ENCODE data around the gene ZBTB44. TPM values are rescaled to one million over a fixed set of nuclear protein-coding genes. Genes with fewer than 3 reads are reported as not detected.

Gene ZBTB44
- total RNA-seq, 1 experiment from 2014 or later, result 32.5 TPM

DNA sequence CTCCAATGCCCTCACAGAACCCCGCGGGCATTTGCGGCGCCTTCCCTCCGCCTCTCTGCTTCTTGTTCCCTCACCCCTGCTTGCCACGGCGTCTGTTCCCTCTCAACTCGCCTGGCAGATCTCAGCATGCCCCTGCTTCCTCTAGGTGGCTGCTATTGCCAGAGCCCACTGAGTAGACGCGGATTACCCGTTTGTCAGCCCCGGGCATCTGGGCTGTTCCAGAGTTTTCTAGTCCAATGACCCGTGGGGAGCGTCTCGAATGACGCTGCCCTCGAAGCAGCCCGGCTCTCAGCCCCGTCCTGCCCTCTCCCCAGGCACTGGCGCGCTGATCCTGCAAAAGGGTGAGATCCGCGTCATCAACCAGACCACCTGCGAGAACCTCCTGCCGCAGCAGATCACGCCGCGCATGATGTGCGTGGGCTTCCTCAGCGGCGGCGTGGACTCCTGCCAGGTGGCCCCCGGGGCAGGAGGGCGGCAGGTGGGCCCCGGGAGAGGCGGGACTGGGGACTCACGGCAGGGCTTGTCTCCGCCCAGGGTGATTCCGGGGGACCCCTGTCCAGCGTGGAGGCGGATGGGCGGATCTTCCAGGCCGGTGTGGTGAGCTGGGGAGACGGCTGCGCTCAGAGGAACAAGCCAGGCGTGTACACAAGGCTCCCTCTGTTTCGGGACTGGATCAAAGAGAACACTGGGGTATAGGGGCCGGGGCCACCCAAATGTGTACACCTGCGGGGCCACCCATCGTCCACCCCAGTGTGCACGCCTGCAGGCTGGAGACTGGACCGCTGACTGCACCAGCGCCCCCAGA lies 105.4 kb downstream of the ZBTB44 start:
- DNase-seq (ENCODE audit: low read depth, low spot score) (no peak), ATAC-seq (no peak)
- H2AFZ ChIP-seq (ENCODE audit: low read depth, low read length, poor library complexity, severe bottlenecking), result no peak overlapping the region
- peaks cover 0 to 4% of the 10 kb centered on the region in 2 experiments; a peak in 1 of 4 replicates for H3K36me3 ChIP-seq (ENCODE audit: control insufficient read depth in 1 of 2, insufficient read depth in 2 of 2, low read length in 2 of 2)
- H3K9me2 ChIP-seq (ENCODE audit: insufficient read depth), result no peaks in the 10 kb centered on the region
- POLR2A ChIA-PET, result no interaction called here
- no TSS peak for BruUV-seq (replicated peaks)
- no peak overlapping the region for H3K4me2 ChIP-seq (ENCODE audit: low read length)
- no peaks in the 10 kb centered on the region for H3K79me2 ChIP-seq (ENCODE audit: insufficient read depth, low read length)
- no peaks in the 10 kb centered on the region for H3K9me3 ChIP-seq (ENCODE audit: control insufficient read depth in 1 of 2, insufficient read depth in 1 of 2, low read depth in 1 of 2, low read length in 2 of 2)
- H3K4me1 ChIP-seq (ENCODE audit: control insufficient read depth in 1 of 2, insufficient read depth in 2 of 2, low read length in 2 of 2), result peaks cover 0 to 6% of the 10 kb centered on the region in 2 experiments; a peak in 1 of 4 replicates
- RAD21 ChIA-PET (ENCODE audit: low non-redundant PET in 1 of 2, low total read pairs in 2 of 2, uncharacterized antibody in 2 of 2, unreplicated experiment in 2 of 2), result no interaction called here
- no peaks in the 10 kb centered on the region for H3K27me3 ChIP-seq (ENCODE audit: insufficient read depth, low read length)
- no peaks in the 10 kb centered on the region; the same call in 1 of the 2 replicates for H4K20me1 ChIP-seq (ENCODE audit: insufficient read depth)
- no peak overlapping the region for H3K9ac ChIP-seq (ENCODE audit: low read length)
- no peak overlapping the region for H3K27ac ChIP-seq (ENCODE audit: low read depth, low read length)
- CTCF ChIA-PET, result no interaction called here
- TF ChIP-seq, protein P1, sequence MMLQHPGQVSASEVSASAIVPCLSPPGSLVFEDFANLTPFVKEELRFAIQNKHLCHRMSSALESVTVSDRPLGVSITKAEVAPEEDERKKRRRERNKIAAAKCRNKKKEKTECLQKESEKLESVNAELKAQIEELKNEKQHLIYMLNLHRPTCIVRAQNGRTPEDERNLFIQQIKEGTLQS (IDR thresholded peaks at IDR 0.05), result no peak
- TF ChIP-seq EZH2phosphoT487 (IDR thresholded peaks at IDR 0.05; ENCODE audit: borderline replicate concordance) (no peak), JUND (IDR thresholded peaks at IDR 0.05) (no peak), POLR2AphosphoS5 (IDR thresholded peaks at IDR 0.05; ENCODE audit: low read depth, low read length) (no peak)
- intact Hi-C loops (cut with micrococcal nuclease), result no loop called here
- H3K4me3 ChIP-seq (replicated peaks in 1 of 2; ENCODE audit: low read depth in 1 of 2, low read length in 2 of 2), result no peak overlapping the region

DNA sequence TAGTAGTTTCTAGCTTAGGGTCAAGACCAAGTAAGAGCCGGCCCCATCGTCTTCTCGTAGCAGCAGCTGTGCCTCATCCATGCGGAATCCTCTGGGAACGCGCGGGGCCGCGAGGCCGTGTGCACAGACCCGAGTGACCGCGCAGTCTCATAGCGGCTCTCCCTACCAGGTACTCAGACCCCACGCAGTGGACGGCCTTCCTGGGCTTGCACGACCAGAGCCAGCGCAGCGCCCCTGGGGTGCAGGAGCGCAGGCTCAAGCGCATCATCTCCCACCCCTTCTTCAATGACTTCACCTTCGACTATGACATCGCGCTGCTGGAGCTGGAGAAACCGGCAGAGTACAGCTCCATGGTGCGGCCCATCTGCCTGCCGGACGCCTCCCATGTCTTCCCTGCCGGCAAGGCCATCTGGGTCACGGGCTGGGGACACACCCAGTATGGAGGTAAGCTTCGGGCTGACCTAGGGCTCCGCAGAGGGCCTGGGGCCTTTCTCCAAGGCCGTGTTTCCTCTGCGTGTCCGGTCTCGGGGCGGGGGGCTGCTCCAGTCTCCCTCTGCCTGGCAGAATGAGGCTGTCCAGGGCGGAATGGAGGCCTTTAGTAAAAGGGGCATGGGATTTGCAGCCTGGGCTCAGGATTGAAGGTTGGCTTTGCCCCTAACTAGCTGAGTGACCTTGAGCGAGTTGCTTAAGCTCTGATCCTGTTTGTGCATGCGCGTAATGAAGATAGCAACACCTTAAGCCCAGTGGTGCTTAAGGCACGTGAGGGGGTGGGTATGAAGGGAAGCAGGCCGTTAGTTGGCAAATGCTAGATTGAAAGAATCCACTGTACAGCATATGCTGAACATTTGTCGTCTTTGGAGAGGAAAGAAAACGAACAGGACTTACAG lies 106.2 kb downstream of the ZBTB44 start:
- Histone ChIP-seq H4K20me1 (ENCODE audit: insufficient read depth) (no peaks in the 10 kb centered on the region; the same call in 1 of the 2 replicates), H3K79me2 (ENCODE audit: insufficient read depth, low read length) (no peaks in the 10 kb centered on the region), H3K9me3 (ENCODE audit: control insufficient read depth in 1 of 2, insufficient read depth in 1 of 2, low read depth in 1 of 2, low read length in 2 of 2) (no peaks in the 10 kb centered on the region), H3K4me3 (replicated peaks in 1 of 2; ENCODE audit: low read depth in 1 of 2, low read length in 2 of 2) (no peak overlapping the region), H3K9me2 (ENCODE audit: insufficient read depth) (no peaks in the 10 kb centered on the region), H2AFZ (ENCODE audit: low read depth, low read length, poor library complexity, severe bottlenecking) (no peak overlapping the region), H3K4me2 (ENCODE audit: low read length) (no peak overlapping the region), H3K27ac (ENCODE audit: low read depth, low read length) (no peak overlapping the region), H3K36me3 (ENCODE audit: control insufficient read depth in 1 of 2, insufficient read depth in 2 of 2, low read length in 2 of 2) (peaks cover 0 to 4% of the 10 kb centered on the region in 2 experiments; a peak in 1 of 4 replicates), H3K9ac (ENCODE audit: low read length) (no peak overlapping the region), H3K27me3 (ENCODE audit: insufficient read depth, low read length) (no peaks in the 10 kb centered on the region), H3K4me1 (ENCODE audit: control insufficient read depth in 1 of 2, insufficient read depth in 2 of 2, low read length in 2 of 2) (peaks cover 0 to 6% of the 10 kb centered on the region in 2 experiments; a peak in 1 of 4 replicates)
- ChIA-PET CTCF (interaction anchor here (1.1 kb wide), 1 partner anchor 14 kb away, joined by 3 read pairs; no protein-coding TSS in a partner anchor), RAD21 (ENCODE audit: low non-redundant PET in 1 of 2, low total read pairs in 2 of 2, uncharacterized antibody in 2 of 2, unreplicated experiment in 2 of 2) (no interaction called here), POLR2A (no interaction called here)
- intact Hi-C loops (cut with micrococcal nuclease), result no loop called here
- DNase-seq (ENCODE audit: low read depth, low spot score) (no peak), ATAC-seq (no peak)
- no peak for TF ChIP-seq CBX3 (IDR thresholded peaks at IDR 0.05; ENCODE audit: low read depth)
- no peak for TF ChIP-seq ELF1 (IDR thresholded peaks at IDR 0.05; ENCODE audit: borderline replicate concordance, low read depth)
- TF ChIP-seq POLR2AphosphoS5 (IDR thresholded peaks at IDR 0.05; ENCODE audit: low read depth, low read length), result no peak
- TF ChIP-seq, protein P1 (IDR thresholded peaks at IDR 0.05), result no peak
- no TSS peak for BruUV-seq (replicated peaks)
